SU-DHL-6 (cell line): ENCODE data around the gene NSDHL.

ENCODE experiments used
- EZH2phosphoT487 ChIP-seq: fragments of 200-600 bp; sonication (generic), shearing (Covaris generic); conservative IDR thresholded peaks from 2 replicates; pipeline ENCODE4 v1.6.1; 2018; ENCODE audit warnings: mild to moderate bottlenecking, antibody characterized with exemption, low read length, moderate library complexity, mixed read lengths
- TF ChIP-seq, protein P1 (sequence below): fragments of 200-600 bp; sonication (generic); IDR thresholded peaks from one replicate; pipeline ENCODE4 v1.5.1; 2017; ENCODE audit warnings: antibody characterized with exemption, mild to moderate bottlenecking, low read length, moderate library complexity; ENCODE audit not compliant: insufficient read depth, poor library complexity, severe bottlenecking

DNA sequence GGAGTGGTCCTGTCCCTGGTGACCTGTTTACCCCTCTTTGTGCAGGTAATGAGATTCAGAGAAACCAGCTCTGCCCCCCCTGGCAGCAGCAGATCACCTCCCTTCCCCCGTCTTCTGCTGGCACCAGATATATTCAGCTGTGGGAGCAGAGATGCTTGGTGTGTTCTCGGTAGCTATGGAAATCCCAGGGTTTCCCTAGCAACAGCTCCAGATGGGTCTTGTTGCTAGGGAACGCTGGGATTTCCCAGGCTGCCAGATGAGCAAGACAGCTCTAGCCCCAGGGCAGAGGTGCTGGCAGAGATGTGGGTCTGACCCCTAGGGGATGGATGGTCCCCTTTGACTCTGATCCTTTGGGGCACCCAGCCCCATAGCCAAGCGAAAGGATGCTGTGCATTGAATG lies 20.5 kb upstream of the NSDHL start:
- TF ChIP-seq, protein P1, sequence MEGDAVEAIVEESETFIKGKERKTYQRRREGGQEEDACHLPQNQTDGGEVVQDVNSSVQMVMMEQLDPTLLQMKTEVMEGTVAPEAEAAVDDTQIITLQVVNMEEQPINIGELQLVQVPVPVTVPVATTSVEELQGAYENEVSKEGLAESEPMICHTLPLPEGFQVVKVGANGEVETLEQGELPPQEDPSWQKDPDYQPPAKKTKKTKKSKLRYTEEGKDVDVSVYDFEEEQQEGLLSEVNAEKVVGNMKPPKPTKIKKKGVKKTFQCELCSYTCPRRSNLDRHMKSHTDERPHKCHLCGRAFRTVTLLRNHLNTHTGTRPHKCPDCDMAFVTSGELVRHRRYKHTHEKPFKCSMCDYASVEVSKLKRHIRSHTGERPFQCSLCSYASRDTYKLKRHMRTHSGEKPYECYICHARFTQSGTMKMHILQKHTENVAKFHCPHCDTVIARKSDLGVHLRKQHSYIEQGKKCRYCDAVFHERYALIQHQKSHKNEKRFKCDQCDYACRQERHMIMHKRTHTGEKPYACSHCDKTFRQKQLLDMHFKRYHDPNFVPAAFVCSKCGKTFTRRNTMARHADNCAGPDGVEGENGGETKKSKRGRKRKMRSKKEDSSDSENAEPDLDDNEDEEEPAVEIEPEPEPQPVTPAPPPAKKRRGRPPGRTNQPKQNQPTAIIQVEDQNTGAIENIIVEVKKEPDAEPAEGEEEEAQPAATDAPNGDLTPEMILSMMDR: no peak
- no peak for TF ChIP-seq EZH2phosphoT487
